H9 (cell line): ENCODE results near the gene CXCL10. TPM values are rescaled to one million over a fixed set of nuclear protein-coding genes. Genes with fewer than 3 reads are reported as not detected.

Source experiments
- DNase-seq: peaks from one replicate; pipeline ENCODE4 v3.0.0-alpha.2; 2017
- H2AFZ ChIP-seq: one replicate; pipeline ENCODE4 v1.6.1; 2013; ENCODE audit warnings: mild to moderate bottlenecking, low read length, control low read depth, moderate library complexity
- H2AK5ac ChIP-seq: 2 replicates; pipeline ENCODE4 v1.6.1; 2013; ENCODE audit warnings: low read length, control low read depth, mixed read lengths; ENCODE audit not compliant: insufficient read length
- H2BK120ac ChIP-seq: one replicate; pipeline ENCODE4 v1.6.1; 2013; ENCODE audit warnings: low read depth, mild to moderate bottlenecking, low read length, control low read depth, inconsistent platforms; ENCODE audit not compliant: poor library complexity, severe bottlenecking
- H2BK12ac ChIP-seq: 2 replicates; pipeline ENCODE4 v1.6.1; 2013; ENCODE audit warnings: low read length, control low read depth, mixed read lengths, low read depth; ENCODE audit not compliant: insufficient read length
- H2BK15ac ChIP-seq: 2 replicates; pipeline ENCODE4 v1.6.1; 2013; ENCODE audit warnings: low read depth, low read length, control low read depth
- H2BK20ac ChIP-seq: one replicate; pipeline ENCODE4 v1.6.1; 2013; ENCODE audit warnings: low read depth, mild to moderate bottlenecking, low read length, control low read depth, inconsistent platforms; ENCODE audit not compliant: poor library complexity, severe bottlenecking
- H2BK5ac ChIP-seq: 2 replicates; pipeline ENCODE4 v1.6.1; 2013; ENCODE audit warnings: low read length, control low read depth, mixed read lengths; ENCODE audit not compliant: insufficient read length
- H3K14ac ChIP-seq: 2 replicates; pipeline ENCODE4 v1.6.1; 2013; ENCODE audit warnings: low read length, control low read depth; ENCODE audit not compliant: insufficient read depth
- H3K18ac ChIP-seq: 2 replicates; pipeline ENCODE4 v1.6.1; 2013; ENCODE audit warnings: low read depth, mild to moderate bottlenecking, mixed read lengths, low read length, control low read depth; ENCODE audit not compliant: insufficient read length
- H3K23ac ChIP-seq: 2 replicates; pipeline ENCODE4 v1.6.1; 2013; ENCODE audit warnings: low read length, control low read depth, mixed read lengths, low read depth; ENCODE audit not compliant: insufficient read length
- H3K23me2 ChIP-seq: 2 replicates; pipeline ENCODE4 v1.6.1; 2013; ENCODE audit warnings: low read depth, mild to moderate bottlenecking, mixed read lengths, low read length, control low read depth; ENCODE audit not compliant: insufficient read length, poor library complexity, severe bottlenecking
- H3K27ac ChIP-seq: 2 replicates; pipeline ENCODE4 v1.5.1; 2013; ENCODE audit warnings: low read length, control low read depth, mixed read lengths, low read depth; ENCODE audit not compliant: insufficient read length
- H3K27me3 ChIP-seq: 2 replicates; pipeline ENCODE4 v1.6.1; 2013; ENCODE audit warnings: low read length, control low read depth, inconsistent platforms; ENCODE audit not compliant: insufficient read depth
- H3K4ac ChIP-seq: 2 replicates; pipeline ENCODE4 v1.6.1; 2013; ENCODE audit warnings: low read depth, mild to moderate bottlenecking, control low read depth, inconsistent platforms, low read length, moderate library complexity
- H3K4me1 ChIP-seq: 2 replicates; pipeline ENCODE4 v1.6.1; 2013; ENCODE audit warnings: low read length, control low read depth, inconsistent platforms; ENCODE audit not compliant: insufficient read depth
- H3K4me2 ChIP-seq: 2 replicates; pipeline ENCODE4 v1.6.1; 2013; ENCODE audit warnings: low read length, control low read depth, mixed read lengths; ENCODE audit not compliant: insufficient read length, insufficient read depth
- H3K56ac ChIP-seq: 2 replicates; pipeline ENCODE4 v1.6.1; 2013; ENCODE audit warnings: low read depth, mild to moderate bottlenecking, mixed read lengths, low read length, control low read depth; ENCODE audit not compliant: insufficient read length
- H3K79me1 ChIP-seq: 2 replicates; pipeline ENCODE4 v1.6.1; 2013; ENCODE audit warnings: low read depth, mild to moderate bottlenecking, moderate library complexity, low read length, control low read depth, inconsistent platforms; ENCODE audit not compliant: insufficient read depth, poor library complexity, severe bottlenecking
- H3K79me2 ChIP-seq: 2 replicates; pipeline ENCODE4 v1.6.1; 2013; ENCODE audit warnings: low read length, control low read depth, inconsistent platforms; ENCODE audit not compliant: insufficient read depth
- H3K9ac ChIP-seq: 2 replicates; pipeline ENCODE4 v1.6.1; 2013; ENCODE audit warnings: low read length, control low read depth, mixed read lengths; ENCODE audit not compliant: insufficient read length; ENCODE audit errors: extremely low read depth
- H3K9me3 ChIP-seq: one replicate; pipeline ENCODE4 v1.6.1; 2013; ENCODE audit warnings: low read depth, low read length, inconsistent platforms; ENCODE audit not compliant: control insufficient read depth
- H3T11ph ChIP-seq: one replicate; pipeline ENCODE4 v1.6.1; 2013; ENCODE audit warnings: mild to moderate bottlenecking, low read length, control low read depth, inconsistent platforms
- H4K20me1 ChIP-seq: one replicate; pipeline ENCODE4 v1.6.1; 2013; ENCODE audit not compliant: control insufficient read depth, insufficient read length, insufficient read depth
- H4K5ac ChIP-seq: 2 replicates; pipeline ENCODE4 v1.6.1; 2013; ENCODE audit warnings: low read depth, mild to moderate bottlenecking, mixed read lengths, low read length, control low read depth; ENCODE audit not compliant: insufficient read length
- H4K8ac ChIP-seq: replicated peaks from 2 replicates; pipeline ENCODE4 v1.6.1; 2013; ENCODE audit warnings: low read length, control low read depth, mixed read lengths, low read depth; ENCODE audit not compliant: insufficient read length
- H4K91ac ChIP-seq: 2 replicates; pipeline ENCODE4 v1.6.1; 2013; ENCODE audit warnings: low read depth, mild to moderate bottlenecking, moderate library complexity, mixed read lengths, low read length, control low read depth; ENCODE audit not compliant: insufficient read length
- H3K27ac Mint-ChIP-seq, 3 experiments: 2 replicates in 2 of 3; 3 replicates in 1 of 3; pipeline ENCODE4 v1.8.0; 2020 to 2021; ENCODE audit warnings: mixed read lengths in 3 of 3, mild to moderate bottlenecking in 1 of 3, moderate library complexity in 1 of 3
- H3K27me3 Mint-ChIP-seq: 2 replicates; pipeline ENCODE4 v1.8.0; 2021; ENCODE audit warnings: low read depth, mild to moderate bottlenecking, moderate library complexity, mixed read lengths
- H3K36me3 Mint-ChIP-seq, 3 experiments: 2 replicates in 2 of 3; 3 replicates in 1 of 3; pipeline ENCODE4 v1.8.0; 2020 to 2021; ENCODE audit warnings: low read depth in 3 of 3, mixed read lengths in 3 of 3; ENCODE audit not compliant: insufficient read depth in 1 of 3
- H3K4me1 Mint-ChIP-seq, 2 experiments: 2 replicates each; pipeline ENCODE4 v1.8.0; 2020; ENCODE audit warnings: mixed read lengths in 2 of 2
- H3K4me3 Mint-ChIP-seq, 2 experiments: 2 replicates in 1 of 2; 3 replicates in 1 of 2; pipeline ENCODE4 v1.8.0; 2020 to 2021; ENCODE audit warnings: mild to moderate bottlenecking in 2 of 2, mixed read lengths in 2 of 2, moderate library complexity in 1 of 2
- H3K9me3 Mint-ChIP-seq, 2 experiments: 2 replicates in 1 of 2; 3 replicates in 1 of 2; pipeline ENCODE4 v1.8.0; 2020; ENCODE audit warnings: mild to moderate bottlenecking in 2 of 2, mixed read lengths in 2 of 2, moderate library complexity in 1 of 2
- CTCF ChIP-seq: fragments of 200-600 bp; sonication (generic); conservative IDR thresholded peaks from 3 replicates; pipeline ENCODE4 v1.8.0; 2021; ENCODE audit warnings: antibody characterized with exemption, mild to moderate bottlenecking
- WGBS: extraction: QIAGEN DNeasy Blood & Tissue Kit; methylation state at CpG from one replicate; pipeline ENCODE4 v1.1.7; 2013; ENCODE audit warnings: missing lambda C conversion rate, low lambda C conversion rate, mixed read lengths; ENCODE audit not compliant: insufficient read length; ENCODE audit errors: extremely low coverage; 5-methylcytosine and 5-hydroxymethylcytosine counted together
- total RNA-seq: library from RNA; stranded (reverse); gene quantifications from 2 replicates; pipeline ENCODE4 v1.2.1, GENCODE V29; 2021

CXCL10 gene
- total RNA-seq, 1 experiment from 2014 or later, result not detected

- Histone ChIP-seq H3K27ac (no peak overlapping the region), H3K4me1 (peaks cover 10% of the 10 kb centered on the region; the same call in 1 of the 2 replicates), H3K56ac (no peak overlapping the region), H4K8ac (no peak overlapping the region), H3K79me1 (no peaks in the 10 kb centered on the region), H2BK120ac (no peak overlapping the region), H3K14ac (no peak overlapping the region), H3K4me2 (no peak overlapping the region), H3K23ac (no peak overlapping the region), H4K5ac (no peak overlapping the region), H2AK5ac (no peak overlapping the region), H3K27me3 (no peaks in the 10 kb centered on the region), H2BK20ac (no peak overlapping the region), H3K9me3 (no peaks in the 10 kb centered on the region), H2BK12ac (no peak overlapping the region), H3K79me2 (no peaks in the 10 kb centered on the region), H2BK15ac (no peak overlapping the region), H3K4ac (no peak overlapping the region), H3K18ac (no peak overlapping the region), H2AFZ (no peak overlapping the region), H4K20me1 (no peaks in the 10 kb centered on the region), H4K91ac (no peak overlapping the region), H3K9ac (no peak overlapping the region), H3K23me2 (no peaks in the 10 kb centered on the region), H3T11ph (no peak overlapping the region), H2BK5ac (no peak overlapping the region)
- WGBS, result no CpG with 5 or more reads among the region's 1 CpG
- no peak overlapping the region for H3K27ac Mint-ChIP-seq
- H3K9me3 Mint-ChIP-seq, result no peaks in the 10 kb centered on the region
- peaks cover 9% of the 10 kb centered on the region; the same call in 1 of the 2 replicates for H3K27me3 Mint-ChIP-seq
- H3K36me3 Mint-ChIP-seq, result no peaks in the 10 kb centered on the region
- TF ChIP-seq CTCF, result no peak
- H3K4me3 Mint-ChIP-seq, result no peak overlapping the region
- DNase-seq, result no peak
- H3K4me1 Mint-ChIP-seq, result peaks cover 24% of the 10 kb centered on the region in 2 experiments
These were observed 9.8 kb downstream of the CXCL10 start for GRCh38 chr4:76013540-76013939.
